K562 (cell line): ENCODE results near the gene POGZ. TPM values are rescaled to one million over a fixed set of nuclear protein-coding genes. Genes with fewer than 3 reads are reported as not detected.

Source experiments
- BRD9 ChIP-seq: fragments of 450-650 bp; IDR thresholded peaks from 2 replicates; pipeline ENCODE4 v1.6.1; 2018; ENCODE audit warnings: low read depth; ENCODE audit not compliant: partially characterized antibody
- E2F3 ChIP-seq: fragments of 250-450 bp; sonication (Bioruptor Pico); IDR thresholded peaks from 2 replicates; pipeline ENCODE4 v1.4.0; 2020; ENCODE audit warnings: mild to moderate bottlenecking
- FOXA1 ChIP-seq: fragments of 450-650 bp; IDR thresholded peaks from 2 replicates; pipeline ENCODE4 v1.6.1; 2016; ENCODE audit warnings: mild to moderate bottlenecking, borderline replicate concordance
- MCM7 ChIP-seq, 2 experiments: fragments of 450-650 bp; IDR thresholded peaks; 2 replicates each; pipeline ENCODE4 v1.6.1; 2016 to 2018
- MECOM ChIP-seq: fragments of 250-450 bp; sonication (Bioruptor Pico); IDR thresholded peaks from 2 replicates; pipeline ENCODE4 v1.8.0; 2022; ENCODE audit warnings: inconsistent platforms
- MEIS2 ChIP-seq: fragments of 450-650 bp; IDR thresholded peaks from 2 replicates; pipeline ENCODE4 v1.6.1; 2014; ENCODE audit warnings: mild to moderate bottlenecking; ENCODE audit not compliant: partially characterized antibody
- NBN ChIP-seq: fragments of 450-650 bp; IDR thresholded peaks from 2 replicates; pipeline ENCODE4 v1.6.1; 2016; ENCODE audit warnings: low read depth, mild to moderate bottlenecking
- NCOA4 ChIP-seq: fragments of 450-650 bp; IDR thresholded peaks from 2 replicates; pipeline ENCODE4 v1.6.1; 2018; ENCODE audit warnings: mild to moderate bottlenecking; ENCODE audit not compliant: partially characterized antibody
- NRF1 ChIP-seq, 2 experiments: fragments of 450-650 bp; IDR thresholded peaks in 1 of 2; conservative IDR thresholded peaks in 1 of 2; 2 replicates each; pipeline ENCODE4 v1.6.1; 2014; ENCODE audit warnings: mild to moderate bottlenecking in 2 of 2
- POLR2H ChIP-seq: IDR thresholded peaks from 2 replicates; pipeline ENCODE4 v1.6.1; 2016; ENCODE audit warnings: missing genetic modification characterization, low read depth, mild to moderate bottlenecking, control low read depth, missing compliant biosample characterization, moderate library complexity
- SMAD1 ChIP-seq: fragments of 150-350 bp; IDR thresholded peaks from 2 replicates; pipeline ENCODE4 v1.6.1; 2014; ENCODE audit warnings: low read length, low read depth; ENCODE audit not compliant: partially characterized antibody
- TAF1 ChIP-seq: IDR thresholded peaks from 2 replicates; pipeline ENCODE4 v1.6.1; 2011; ENCODE audit warnings: mild to moderate bottlenecking, low read length, moderate library complexity; ENCODE audit not compliant: insufficient read depth, control insufficient read depth, severe bottlenecking; ENCODE audit errors: extremely low read depth
- ZFX ChIP-seq: sonication (generic); formaldehyde crosslinking; IDR thresholded peaks from 2 replicates; pipeline ENCODE4 v1.8.0; 2022; ENCODE audit warnings: mild to moderate bottlenecking, missing genetic modification reagents, moderate library complexity
- ZNF212 ChIP-seq: fragments of 450-650 bp; formaldehyde crosslinking; IDR thresholded peaks from 2 replicates; pipeline ENCODE4 v1.4.0; 2020; ENCODE audit warnings: mild to moderate bottlenecking
- polyA plus RNA-seq, 8 experiments: library from polyadenylated mRNA; depleted of rRNA in 4 of 8; stranded (reverse) in 5 of 8; unstranded in 3 of 8; fragments of >200 nt; fragmentation: Nextera tagmentation in 2 of 8; fragmentation: Illumina TruSeq in 1 of 8; extraction: Ambion mirVana in 2 of 8; extraction: Trizol in 1 of 8; gene quantifications; 2 replicates each; pipeline versions ENCODE4 v1.2.1 to v1.2.3, GENCODE V29; 2011 to 2014; ENCODE audit warnings: inconsistent platforms in 1 of 8, missing spikeins in 1 of 8
- total RNA-seq, 7 experiments: library from RNA; depleted of rRNA in 6 of 7; stranded (reverse); fragments of >200 nt in 6 of 7; fragmentation: Illumina TruSeq in 2 of 7; extraction: Trizol in 2 of 7; gene quantifications; 2 replicates each; pipeline versions ENCODE4 v1.2.1 to v1.2.3, GENCODE V29; 2011 to 2021; ENCODE audit warnings: low replicate concordance in 1 of 7
- TF ChIP-seq, protein P1 (sequence below): fragments of 200-400 bp; formaldehyde crosslinking; IDR thresholded peaks from 2 replicates; pipeline ENCODE4 v1.6.1; 2017; ENCODE audit warnings: mild to moderate bottlenecking, low read depth, low read length, moderate library complexity
- TF ChIP-seq, protein P2 (sequence below): sonication (generic); formaldehyde crosslinking; IDR thresholded peaks from 2 replicates; pipeline ENCODE4 v1.8.0; 2022; ENCODE audit warnings: mild to moderate bottlenecking, low read depth, missing genetic modification reagents
- TF ChIP-seq, protein P3 (sequence below): sonication (generic); formaldehyde crosslinking; IDR thresholded peaks from 2 replicates; pipeline ENCODE4 v1.8.0; 2022; ENCODE audit warnings: missing genetic modification reagents, mild to moderate bottlenecking, moderate library complexity, borderline replicate concordance
- TF ChIP-seq, protein P4 (sequence below), 3 experiments: fragments of 200-800 bp in 1 of 3; fragments of 250-450 bp in 1 of 3; fragments of 450-650 bp in 1 of 3; sonication (Bioruptor Pico) in 1 of 3; sonication (Bioruptor generic) in 1 of 3; formaldehyde crosslinking in 1 of 3; IDR thresholded peaks; 2 replicates each; pipeline versions ENCODE4 v1.6.1 to v1.8.0; 2016 to 2022; ENCODE audit warnings: mild to moderate bottlenecking in 2 of 3, missing genetic modification characterization in 2 of 3, missing compliant biosample characterization in 1 of 3, moderate library complexity in 1 of 3
- TF ChIP-seq, protein P5 (sequence below): fragments of 450-650 bp; IDR thresholded peaks from 2 replicates; pipeline ENCODE4 v1.6.1; 2017; ENCODE audit warnings: mild to moderate bottlenecking, moderate library complexity

POGZ gene
- total and polyA plus RNA-seq, 9 of the 15 experiments (the other 6 are each of a cell fraction or from before 2014, with no cell fraction given) = 9.4 to 40.6 (median 21.6) TPM

DNA sequence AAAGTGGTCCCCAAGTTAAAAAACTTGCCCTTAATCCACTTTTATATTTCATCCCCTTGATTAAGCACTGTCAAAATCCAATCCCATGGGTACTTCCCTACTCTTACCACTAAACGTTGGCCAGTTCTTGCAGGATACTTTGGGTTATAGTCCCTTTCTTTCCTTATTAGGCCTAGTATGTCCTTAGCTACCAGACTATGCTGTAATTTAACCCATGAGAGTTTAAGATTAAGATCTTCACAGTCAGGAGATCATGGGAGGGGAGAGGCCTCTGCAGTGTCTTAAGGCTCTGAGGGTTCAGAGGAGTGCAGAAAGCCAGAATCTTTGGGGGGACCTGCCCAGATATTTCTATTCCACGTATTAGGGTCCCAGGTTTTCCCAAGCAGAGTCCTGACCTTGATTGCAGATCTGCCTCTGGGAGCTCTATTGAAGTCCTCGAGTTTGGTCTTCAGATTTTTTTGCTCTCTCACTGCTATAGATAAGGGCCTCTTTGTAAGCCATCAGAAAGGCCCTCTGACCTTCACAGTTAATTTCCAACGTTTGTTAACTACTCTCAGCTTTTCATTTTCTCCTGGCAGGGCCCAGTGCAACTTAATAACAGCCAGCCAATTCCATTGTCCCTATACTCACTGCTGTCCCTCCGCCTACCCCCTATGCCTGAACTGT lies 42.9 kb upstream of the POGZ start (continued):
- TF ChIP-seq, protein P1, sequence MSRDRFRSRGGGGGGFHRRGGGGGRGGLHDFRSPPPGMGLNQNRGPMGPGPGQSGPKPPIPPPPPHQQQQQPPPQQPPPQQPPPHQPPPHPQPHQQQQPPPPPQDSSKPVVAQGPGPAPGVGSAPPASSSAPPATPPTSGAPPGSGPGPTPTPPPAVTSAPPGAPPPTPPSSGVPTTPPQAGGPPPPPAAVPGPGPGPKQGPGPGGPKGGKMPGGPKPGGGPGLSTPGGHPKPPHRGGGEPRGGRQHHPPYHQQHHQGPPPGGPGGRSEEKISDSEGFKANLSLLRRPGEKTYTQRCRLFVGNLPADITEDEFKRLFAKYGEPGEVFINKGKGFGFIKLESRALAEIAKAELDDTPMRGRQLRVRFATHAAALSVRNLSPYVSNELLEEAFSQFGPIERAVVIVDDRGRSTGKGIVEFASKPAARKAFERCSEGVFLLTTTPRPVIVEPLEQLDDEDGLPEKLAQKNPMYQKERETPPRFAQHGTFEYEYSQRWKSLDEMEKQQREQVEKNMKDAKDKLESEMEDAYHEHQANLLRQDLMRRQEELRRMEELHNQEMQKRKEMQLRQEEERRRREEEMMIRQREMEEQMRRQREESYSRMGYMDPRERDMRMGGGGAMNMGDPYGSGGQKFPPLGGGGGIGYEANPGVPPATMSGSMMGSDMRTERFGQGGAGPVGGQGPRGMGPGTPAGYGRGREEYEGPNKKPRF = no peak
- TF ChIP-seq MCM7 (IDR thresholded peaks at IDR 0.05) = no peak
- TF ChIP-seq MEIS2 = no peak
- TF ChIP-seq, protein P2, sequence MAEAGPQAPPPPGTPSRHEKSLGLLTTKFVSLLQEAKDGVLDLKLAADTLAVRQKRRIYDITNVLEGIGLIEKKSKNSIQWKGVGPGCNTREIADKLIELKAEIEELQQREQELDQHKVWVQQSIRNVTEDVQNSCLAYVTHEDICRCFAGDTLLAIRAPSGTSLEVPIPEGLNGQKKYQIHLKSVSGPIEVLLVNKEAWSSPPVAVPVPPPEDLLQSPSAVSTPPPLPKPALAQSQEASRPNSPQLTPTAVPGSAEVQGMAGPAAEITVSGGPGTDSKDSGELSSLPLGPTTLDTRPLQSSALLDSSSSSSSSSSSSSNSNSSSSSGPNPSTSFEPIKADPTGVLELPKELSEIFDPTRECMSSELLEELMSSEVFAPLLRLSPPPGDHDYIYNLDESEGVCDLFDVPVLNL (CRISPR knock-in tag) = no peak
- TF ChIP-seq MECOM = no peak
- no peak for TF ChIP-seq TAF1
- no peak for TF ChIP-seq POLR2H (tag)
- no peak for TF ChIP-seq SMAD1
- TF ChIP-seq E2F3 (CRISPR knock-in tag) = no peak
- TF ChIP-seq, protein P3, sequence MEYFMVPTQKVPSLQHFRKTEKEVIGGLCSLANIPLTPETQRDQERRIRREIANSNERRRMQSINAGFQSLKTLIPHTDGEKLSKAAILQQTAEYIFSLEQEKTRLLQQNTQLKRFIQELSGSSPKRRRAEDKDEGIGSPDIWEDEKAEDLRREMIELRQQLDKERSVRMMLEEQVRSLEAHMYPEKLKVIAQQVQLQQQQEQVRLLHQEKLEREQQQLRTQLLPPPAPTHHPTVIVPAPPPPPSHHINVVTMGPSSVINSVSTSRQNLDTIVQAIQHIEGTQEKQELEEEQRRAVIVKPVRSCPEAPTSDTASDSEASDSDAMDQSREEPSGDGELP (CRISPR knock-in tag) = no peak
- TF ChIP-seq, protein P4, sequence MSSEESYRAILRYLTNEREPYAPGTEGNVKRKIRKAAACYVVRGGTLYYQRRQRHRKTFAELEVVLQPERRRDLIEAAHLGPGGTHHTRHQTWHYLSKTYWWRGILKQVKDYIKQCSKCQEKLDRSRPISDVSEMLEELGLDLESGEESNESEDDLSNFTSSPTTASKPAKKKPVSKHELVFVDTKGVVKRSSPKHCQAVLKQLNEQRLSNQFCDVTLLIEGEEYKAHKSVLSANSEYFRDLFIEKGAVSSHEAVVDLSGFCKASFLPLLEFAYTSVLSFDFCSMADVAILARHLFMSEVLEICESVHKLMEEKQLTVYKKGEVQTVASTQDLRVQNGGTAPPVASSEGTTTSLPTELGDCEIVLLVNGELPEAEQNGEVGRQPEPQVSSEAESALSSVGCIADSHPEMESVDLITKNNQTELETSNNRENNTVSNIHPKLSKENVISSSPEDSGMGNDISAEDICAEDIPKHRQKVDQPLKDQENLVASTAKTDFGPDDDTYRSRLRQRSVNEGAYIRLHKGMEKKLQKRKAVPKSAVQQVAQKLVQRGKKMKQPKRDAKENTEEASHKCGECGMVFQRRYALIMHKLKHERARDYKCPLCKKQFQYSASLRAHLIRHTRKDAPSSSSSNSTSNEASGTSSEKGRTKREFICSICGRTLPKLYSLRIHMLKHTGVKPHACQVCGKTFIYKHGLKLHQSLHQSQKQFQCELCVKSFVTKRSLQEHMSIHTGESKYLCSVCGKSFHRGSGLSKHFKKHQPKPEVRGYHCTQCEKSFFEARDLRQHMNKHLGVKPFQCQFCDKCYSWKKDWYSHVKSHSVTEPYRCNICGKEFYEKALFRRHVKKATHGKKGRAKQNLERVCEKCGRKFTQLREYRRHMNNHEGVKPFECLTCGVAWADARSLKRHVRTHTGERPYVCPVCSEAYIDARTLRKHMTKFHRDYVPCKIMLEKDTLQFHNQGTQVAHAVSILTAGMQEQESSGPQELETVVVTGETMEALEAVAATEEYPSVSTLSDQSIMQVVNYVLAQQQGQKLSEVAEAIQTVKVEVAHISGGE (CRISPR knock-in tag; IDR thresholded peaks at IDR 0.05) = no peak
- TF ChIP-seq FOXA1 = no peak
- TF ChIP-seq ZFX = peak; percentile 78
- no peak for TF ChIP-seq ZNF212 (CRISPR knock-in tag)
- no peak for TF ChIP-seq NRF1 (conservative IDR thresholded peaks at IDR 0.05 in 1 of 2, IDR thresholded peaks at IDR 0.05 in 1 of 2)
- no peak for TF ChIP-seq NCOA4
- TF ChIP-seq, protein P5, sequence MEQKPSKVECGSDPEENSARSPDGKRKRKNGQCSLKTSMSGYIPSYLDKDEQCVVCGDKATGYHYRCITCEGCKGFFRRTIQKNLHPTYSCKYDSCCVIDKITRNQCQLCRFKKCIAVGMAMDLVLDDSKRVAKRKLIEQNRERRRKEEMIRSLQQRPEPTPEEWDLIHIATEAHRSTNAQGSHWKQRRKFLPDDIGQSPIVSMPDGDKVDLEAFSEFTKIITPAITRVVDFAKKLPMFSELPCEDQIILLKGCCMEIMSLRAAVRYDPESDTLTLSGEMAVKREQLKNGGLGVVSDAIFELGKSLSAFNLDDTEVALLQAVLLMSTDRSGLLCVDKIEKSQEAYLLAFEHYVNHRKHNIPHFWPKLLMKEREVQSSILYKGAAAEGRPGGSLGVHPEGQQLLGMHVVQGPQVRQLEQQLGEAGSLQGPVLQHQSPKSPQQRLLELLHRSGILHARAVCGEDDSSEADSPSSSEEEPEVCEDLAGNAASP = no peak
- TF ChIP-seq NBN = no peak
- no peak for TF ChIP-seq BRD9
